Neural cell (in vitro differentiated cells): ENCODE measurements around the gene FUT6.

Experiments
- CTCF ChIP-seq: fragments of 450-650 bp; IDR thresholded peaks from 2 replicates; pipeline ENCODE4 v1.5.1; 2014; ENCODE audit warnings: antibody characterized with exemption, mild to moderate bottlenecking, moderate library complexity; ENCODE audit not compliant: poor library complexity, severe bottlenecking
- EZH2 ChIP-seq: fragments of 200-600, 300-800 bp; shearing (Covaris generic), sonication (generic); IDR thresholded peaks from 2 replicates; pipeline ENCODE4 v1.6.1; 2014; ENCODE audit warnings: antibody characterized with exemption, low read length, borderline replicate concordance, mild to moderate bottlenecking; ENCODE audit not compliant: insufficient read depth, poor library complexity, severe bottlenecking
- MXI1 ChIP-seq: fragments of 450-650 bp; conservative IDR thresholded peaks from 2 replicates; pipeline ENCODE4 v1.6.1; 2014; ENCODE audit warnings: antibody characterized with exemption, mild to moderate bottlenecking; ENCODE audit not compliant: poor library complexity, severe bottlenecking
- POLR2AphosphoS5 ChIP-seq: IDR thresholded peaks from 2 replicates; pipeline ENCODE4 v1.6.1; 2012
- SMC3 ChIP-seq: fragments of 450-650 bp; conservative IDR thresholded peaks from 2 replicates; pipeline ENCODE4 v1.6.1; 2014; ENCODE audit warnings: antibody characterized with exemption, mild to moderate bottlenecking, moderate library complexity; ENCODE audit not compliant: poor library complexity
- TAF1 ChIP-seq: IDR thresholded peaks from 2 replicates; pipeline ENCODE4 v1.6.1; 2012; ENCODE audit warnings: low read depth
- TF ChIP-seq, protein P1 (sequence below): IDR thresholded peaks from 2 replicates; pipeline ENCODE4 v1.6.1; 2012; ENCODE audit warnings: borderline replicate concordance

DNA sequence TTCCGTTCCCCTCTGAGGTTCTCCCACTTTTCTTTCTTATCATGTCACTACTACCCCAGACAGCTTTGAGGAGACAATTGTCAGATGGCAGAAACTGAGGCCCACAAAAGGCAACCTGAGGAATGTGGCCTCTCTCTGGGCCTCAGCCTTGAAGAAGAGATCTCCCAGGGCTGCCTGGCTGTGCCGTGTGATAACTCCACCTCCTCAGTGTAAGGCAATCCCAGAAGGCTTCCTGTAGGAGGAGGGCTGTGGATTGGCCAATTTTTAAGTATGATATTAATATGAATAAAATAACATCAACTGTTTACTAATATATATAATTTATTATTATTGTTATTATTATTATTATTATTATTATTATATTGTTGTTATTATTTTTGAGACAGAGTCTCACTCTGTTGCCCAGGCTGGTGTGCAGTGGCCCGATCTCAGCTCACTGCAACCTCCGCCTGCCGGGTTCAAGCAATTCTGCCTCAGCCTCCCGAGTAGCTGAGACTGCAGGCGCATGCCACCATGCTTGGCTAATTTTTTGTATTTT, 44.1 kb downstream of the FUT6 start:
- TF ChIP-seq CTCF (no peak), POLR2AphosphoS5 (no peak), TAF1 (no peak), EZH2 (no peak), MXI1 (no peak), SMC3 (no peak)
- TF ChIP-seq, protein P1, sequence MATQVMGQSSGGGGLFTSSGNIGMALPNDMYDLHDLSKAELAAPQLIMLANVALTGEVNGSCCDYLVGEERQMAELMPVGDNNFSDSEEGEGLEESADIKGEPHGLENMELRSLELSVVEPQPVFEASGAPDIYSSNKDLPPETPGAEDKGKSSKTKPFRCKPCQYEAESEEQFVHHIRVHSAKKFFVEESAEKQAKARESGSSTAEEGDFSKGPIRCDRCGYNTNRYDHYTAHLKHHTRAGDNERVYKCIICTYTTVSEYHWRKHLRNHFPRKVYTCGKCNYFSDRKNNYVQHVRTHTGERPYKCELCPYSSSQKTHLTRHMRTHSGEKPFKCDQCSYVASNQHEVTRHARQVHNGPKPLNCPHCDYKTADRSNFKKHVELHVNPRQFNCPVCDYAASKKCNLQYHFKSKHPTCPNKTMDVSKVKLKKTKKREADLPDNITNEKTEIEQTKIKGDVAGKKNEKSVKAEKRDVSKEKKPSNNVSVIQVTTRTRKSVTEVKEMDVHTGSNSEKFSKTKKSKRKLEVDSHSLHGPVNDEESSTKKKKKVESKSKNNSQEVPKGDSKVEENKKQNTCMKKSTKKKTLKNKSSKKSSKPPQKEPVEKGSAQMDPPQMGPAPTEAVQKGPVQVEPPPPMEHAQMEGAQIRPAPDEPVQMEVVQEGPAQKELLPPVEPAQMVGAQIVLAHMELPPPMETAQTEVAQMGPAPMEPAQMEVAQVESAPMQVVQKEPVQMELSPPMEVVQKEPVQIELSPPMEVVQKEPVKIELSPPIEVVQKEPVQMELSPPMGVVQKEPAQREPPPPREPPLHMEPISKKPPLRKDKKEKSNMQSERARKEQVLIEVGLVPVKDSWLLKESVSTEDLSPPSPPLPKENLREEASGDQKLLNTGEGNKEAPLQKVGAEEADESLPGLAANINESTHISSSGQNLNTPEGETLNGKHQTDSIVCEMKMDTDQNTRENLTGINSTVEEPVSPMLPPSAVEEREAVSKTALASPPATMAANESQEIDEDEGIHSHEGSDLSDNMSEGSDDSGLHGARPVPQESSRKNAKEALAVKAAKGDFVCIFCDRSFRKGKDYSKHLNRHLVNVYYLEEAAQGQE = no peak
